Measurements from ENCODE around the gene HACD2. TPM values are rescaled to one million over a fixed set of nuclear protein-coding genes. Genes with fewer than 3 reads are reported as not detected.

HACD2 gene
- polyA plus RNA-seq, 1 of the 3 experiments (the other 2 are of a cell fraction): 13.8 TPM

- Histone ChIP-seq H3K9me3 (no peaks in the 10 kb centered on the region), H3K36me3 (replicated peaks in 1 of 2; ENCODE audit: control insufficient read depth in 1 of 2, insufficient read depth in 2 of 2, low read length in 1 of 2) (peaks cover 6 to 11% of the 10 kb centered on the region in 2 experiments), H3K4me1 (ENCODE audit: control insufficient read depth in 1 of 2, insufficient read depth in 2 of 2, low read depth in 1 of 2, low read length in 1 of 2) (peaks cover 6% of the 10 kb centered on the region in 2 experiments; a peak in 2 of 4 replicates), H3K27me3 (ENCODE audit: insufficient read depth) (no peaks in the 10 kb centered on the region), H3K9me2 (no peaks in the 10 kb centered on the region), H3K9ac (no peak overlapping the region), H3F3A (replicated peaks; ENCODE audit: insufficient read depth) (no peaks in the 10 kb centered on the region), H4K20me1 (ENCODE audit: insufficient read depth) (no peaks in the 10 kb centered on the region), H3K79me2 (ENCODE audit: insufficient read depth) (no peaks in the 10 kb centered on the region), H3K4me2 (no peak overlapping the region), H3K4me3 (ENCODE audit: low read depth in 2 of 2, low read length in 1 of 2) (no peak overlapping the region), H3K27ac (ENCODE audit: low read depth in 2 of 2, low read length in 1 of 2) (no peak overlapping the region), H2AFZ (ENCODE audit: low read depth) (no peak overlapping the region)
- TF ChIP-seq RCOR1 (IDR thresholded peaks at IDR 0.05; ENCODE audit: low read length): no peak
- no peak for TF ChIP-seq RXRA (IDR thresholded peaks at IDR 0.05; ENCODE audit: borderline replicate concordance, low read depth)
- TF ChIP-seq MAX (IDR thresholded peaks at IDR 0.05; ENCODE audit: low read depth): no peak
- TF ChIP-seq ELF1 (IDR thresholded peaks at IDR 0.05): no peak
- no peak for TF ChIP-seq CHD2 (IDR thresholded peaks at IDR 0.05; ENCODE audit: low read length, partially characterized antibody)
- ChIA-PET CTCF (interaction anchor here (1.2 kb wide), 1 partner anchor 13 kb away, joined by 3 read pairs; no protein-coding TSS in a partner anchor), POLR2A (no interaction called here)
- 96% methylated on average over 4 of the region's 4 CpGs for WGBS (ENCODE audit: low lambda C conversion rate)
- DNase-seq: no peak
Measured at GRCh38 chr3:123524981-123525380, 59.9 kb downstream of the HACD2 start.

GRCh38 chr3:123523023-123523412 lies 61.8 kb downstream of the HACD2 start:
- Histone ChIP-seq H3K9me2 (no peaks in the 10 kb centered on the region), H3K27ac (ENCODE audit: low read depth in 2 of 2, low read length in 1 of 2) (no peak overlapping the region), H3F3A (replicated peaks; ENCODE audit: insufficient read depth) (no peaks in the 10 kb centered on the region), H4K20me1 (ENCODE audit: insufficient read depth) (no peaks in the 10 kb centered on the region), H3K79me2 (ENCODE audit: insufficient read depth) (no peaks in the 10 kb centered on the region), H3K4me2 (no peak overlapping the region), H3K36me3 (replicated peaks in 1 of 2; ENCODE audit: control insufficient read depth in 1 of 2, insufficient read depth in 2 of 2, low read length in 1 of 2) (peaks cover 6 to 11% of the 10 kb centered on the region in 2 experiments), H2AFZ (ENCODE audit: low read depth) (no peak overlapping the region), H3K9ac (no peak overlapping the region), H3K27me3 (ENCODE audit: insufficient read depth) (no peaks in the 10 kb centered on the region), H3K4me1 (ENCODE audit: control insufficient read depth in 1 of 2, insufficient read depth in 2 of 2, low read depth in 1 of 2, low read length in 1 of 2) (peaks cover 6 to 8% of the 10 kb centered on the region in 2 experiments; a peak in 2 of 4 replicates), H3K4me3 (ENCODE audit: low read depth in 2 of 2, low read length in 1 of 2) (no peak overlapping the region), H3K9me3 (no peaks in the 10 kb centered on the region)
- CTCF ChIA-PET: interaction anchor here (1.2 to 4.2 kb wide), 6 partner anchors 9 to 194 kb away, joined by 3 to 20 read pairs (median 4); no protein-coding TSS in a partner anchor
- POLR2A ChIA-PET: no interaction called here
- no peak for DNase-seq
- WGBS (ENCODE audit: low lambda C conversion rate): 96% methylated on average over 10 of the region's 11 CpGs
- TF ChIP-seq, protein P1, sequence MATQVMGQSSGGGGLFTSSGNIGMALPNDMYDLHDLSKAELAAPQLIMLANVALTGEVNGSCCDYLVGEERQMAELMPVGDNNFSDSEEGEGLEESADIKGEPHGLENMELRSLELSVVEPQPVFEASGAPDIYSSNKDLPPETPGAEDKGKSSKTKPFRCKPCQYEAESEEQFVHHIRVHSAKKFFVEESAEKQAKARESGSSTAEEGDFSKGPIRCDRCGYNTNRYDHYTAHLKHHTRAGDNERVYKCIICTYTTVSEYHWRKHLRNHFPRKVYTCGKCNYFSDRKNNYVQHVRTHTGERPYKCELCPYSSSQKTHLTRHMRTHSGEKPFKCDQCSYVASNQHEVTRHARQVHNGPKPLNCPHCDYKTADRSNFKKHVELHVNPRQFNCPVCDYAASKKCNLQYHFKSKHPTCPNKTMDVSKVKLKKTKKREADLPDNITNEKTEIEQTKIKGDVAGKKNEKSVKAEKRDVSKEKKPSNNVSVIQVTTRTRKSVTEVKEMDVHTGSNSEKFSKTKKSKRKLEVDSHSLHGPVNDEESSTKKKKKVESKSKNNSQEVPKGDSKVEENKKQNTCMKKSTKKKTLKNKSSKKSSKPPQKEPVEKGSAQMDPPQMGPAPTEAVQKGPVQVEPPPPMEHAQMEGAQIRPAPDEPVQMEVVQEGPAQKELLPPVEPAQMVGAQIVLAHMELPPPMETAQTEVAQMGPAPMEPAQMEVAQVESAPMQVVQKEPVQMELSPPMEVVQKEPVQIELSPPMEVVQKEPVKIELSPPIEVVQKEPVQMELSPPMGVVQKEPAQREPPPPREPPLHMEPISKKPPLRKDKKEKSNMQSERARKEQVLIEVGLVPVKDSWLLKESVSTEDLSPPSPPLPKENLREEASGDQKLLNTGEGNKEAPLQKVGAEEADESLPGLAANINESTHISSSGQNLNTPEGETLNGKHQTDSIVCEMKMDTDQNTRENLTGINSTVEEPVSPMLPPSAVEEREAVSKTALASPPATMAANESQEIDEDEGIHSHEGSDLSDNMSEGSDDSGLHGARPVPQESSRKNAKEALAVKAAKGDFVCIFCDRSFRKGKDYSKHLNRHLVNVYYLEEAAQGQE (IDR thresholded peaks at IDR 0.05; ENCODE audit: low read depth, low read length): no peak
- no peak for TF ChIP-seq CHD2 (IDR thresholded peaks at IDR 0.05; ENCODE audit: low read length, partially characterized antibody)
- TF ChIP-seq FOXJ3 (CRISPR knock-in tag; IDR thresholded peaks at IDR 0.05): no peak
- no peak for TF ChIP-seq TAF1 (IDR thresholded peaks at IDR 0.05; ENCODE audit: borderline replicate concordance, low read depth, low read length)
- no peak for TF ChIP-seq JUND (IDR thresholded peaks at IDR 0.05)
- no peak for TF ChIP-seq TEAD4 (IDR thresholded peaks at IDR 0.05; ENCODE audit: borderline replicate concordance, insufficient read depth)
- TF ChIP-seq CTCF (IDR thresholded peaks at IDR 0.05): no peak

Measured in SK-N-SH (cell line).